GM19395 (cell line): Measurements from ENCODE around the gene ARPP21.
"Not testable (repeated sequence)": the region's sequence is repeated elsewhere in the genome, so short reads cannot be mapped to it uniquely, and the experiment has no call there.

ENCODE experiments used
- ATAC-seq: cut with Tn5 transposase; IDR thresholded peaks from one replicate; pipeline ENCODE4 v1.9.1; 2021; ENCODE audit warnings: mild to moderate bottlenecking, moderate library complexity; ENCODE audit not compliant: unreplicated experiment

ARPP21 gene

GRCh38 chr3:35777065-35777464 is 137.7 kb downstream of the ARPP21 start:
- ATAC-seq: no peak

- ATAC-seq: no peak
Measured at GRCh38 chr3:35777563-35778554, 138.5 kb downstream of the ARPP21 start.

- ATAC-seq: no peak
Measured at GRCh38 chr3:35779611-35780010, 140.3 kb downstream of the ARPP21 start.

- ATAC-seq: no peak
Measured at GRCh38 chr3:35780800-35781199, 141.5 kb downstream of the ARPP21 start.

GRCh38 chr3:35781558-35781957 is 142.2 kb downstream of the ARPP21 start:
- ATAC-seq: no peak

GRCh38 chr3:35782355-35782754 is 143.0 kb downstream of the ARPP21 start:
- ATAC-seq: no peak

GRCh38 chr3:35784169-35784568 is 144.8 kb downstream of the ARPP21 start:
- no peak for ATAC-seq

- peak; percentile 71 for ATAC-seq
Measured at GRCh38 chr3:35785234-35785888, 146.0 kb downstream of the ARPP21 start.

GRCh38 chr3:35787936-35788335 is 148.6 kb downstream of the ARPP21 start:
- ATAC-seq: no peak

GRCh38 chr3:35789042-35789831 is 149.9 kb downstream of the ARPP21 start:
- ATAC-seq: no peak

- no peak for ATAC-seq
Measured at GRCh38 chr3:35790764-35791163, 151.4 kb downstream of the ARPP21 start.

- no peak for ATAC-seq
Measured at GRCh38 chr3:35793667-35794066, 154.3 kb downstream of the ARPP21 start.

- ATAC-seq: no peak
Measured at GRCh38 chr3:35800960-35801459, 161.7 kb downstream of the ARPP21 start.

- no peak for ATAC-seq
Measured at GRCh38 chr3:35814531-35814930, 175.2 kb downstream of the ARPP21 start.

GRCh38 chr3:35815796-35816195 is 176.5 kb downstream of the ARPP21 start:
- ATAC-seq: not testable (repeated sequence)

- ATAC-seq: no peak
Measured at GRCh38 chr3:35817216-35817615, 177.9 kb downstream of the ARPP21 start.

GRCh38 chr3:35832140-35832571 is 192.8 kb downstream of the ARPP21 start:
- no peak for ATAC-seq
